ENCODE measurements around the gene ZNF850.
"Not testable (repeated sequence)": the region's sequence is repeated elsewhere in the genome, so short reads cannot be mapped to it uniquely, and the experiment has no call there.

ZNF850 gene

GRCh38 chr19:36772311-36773222, at the start of gene ZNF850:
TSS of gene ZNF850 (minus strand) at chr19:36772807. CDS start at chr19:36762606, 10,201 bp downstream.
- peak; percentile 96 for DNase-seq

- DNase-seq = no peak
Observed at GRCh38 chr19:36821758-36822157, 49.2 kb upstream of the ZNF850 start.

GRCh38 chr19:36819130-36819630, 46.6 kb upstream of the ZNF850 start:
- no peak for DNase-seq

GRCh38 chr19:36807029-36807428, 34.4 kb upstream of the ZNF850 start:
- no peak for DNase-seq

- DNase-seq = no peak
Observed at GRCh38 chr19:36805364-36805763, 32.8 kb upstream of the ZNF850 start.

- no peak for DNase-seq
Observed at GRCh38 chr19:36797786-36798108, 25.1 kb upstream of the ZNF850 start.

- no peak for DNase-seq
Observed at GRCh38 chr19:36796714-36796992, 24.0 kb upstream of the ZNF850 start.

- peak; percentile 4 for DNase-seq
Observed at GRCh38 chr19:36791420-36792141, 19.0 kb upstream of the ZNF850 start.

GRCh38 chr19:36775768-36776167, 3.2 kb upstream of the ZNF850 start:
- no peak for DNase-seq

- no peak for DNase-seq
Observed at GRCh38 chr19:36773223-36773579, 594 bp upstream of the ZNF850 start.

- peak; percentile 27 for DNase-seq
Observed at GRCh38 chr19:36771261-36772231, 1.1 kb downstream of the ZNF850 start.

- DNase-seq = no peak
Observed at GRCh38 chr19:36750066-36750691, 22.4 kb downstream of the ZNF850 start.

- not testable (repeated sequence) for DNase-seq
Observed at GRCh38 chr19:36749613-36750012, 23.0 kb downstream of the ZNF850 start.

GRCh38 chr19:36748431-36749275, 24.0 kb downstream of the ZNF850 start:
- DNase-seq = no peak

GRCh38 chr19:36747750-36748149, 24.9 kb downstream of the ZNF850 start:
- no peak for DNase-seq

- no peak for DNase-seq
Observed at GRCh38 chr19:36745870-36746269, 26.7 kb downstream of the ZNF850 start.

GRCh38 chr19:36736166-36736565, 36.4 kb downstream of the ZNF850 start:
- DNase-seq = not testable (repeated sequence)

GRCh38 chr19:36719687-36720556, 52.7 kb downstream of the ZNF850 start:
- DNase-seq = no peak

GRCh38 chr19:36709423-36709822, 63.2 kb downstream of the ZNF850 start:
- DNase-seq = no peak

GRCh38 chr19:36707134-36707533, 65.5 kb downstream of the ZNF850 start:
- DNase-seq = no peak

- no peak for DNase-seq
Observed at GRCh38 chr19:36688058-36688457, 84.5 kb downstream of the ZNF850 start.

Measured in CD4-positive, alpha-beta T cell treated with Interleukin-17A for 4 hours (primary cell).